Cerebellar cortex (tissue), 1 donor: ENCODE data around the gene TBX4.

Source experiments
- DNase-seq: peaks from one replicate; pipeline ENCODE4 v3.0.0-alpha.2; 2015; ENCODE audit warnings: low spot score

Gene TBX4

GRCh38 chr17:61465550-61466237 is 13.5 kb downstream of the TBX4 start:
- no peak for DNase-seq

GRCh38 chr17:61466246-61466645 is 14.0 kb downstream of the TBX4 start:
- no peak for DNase-seq

GRCh38 chr17:61467416-61468262 is 15.4 kb downstream of the TBX4 start:
- DNase-seq: peak; percentile 53

GRCh38 chr17:61468263-61468907 is 16.2 kb downstream of the TBX4 start:
- DNase-seq: no peak

GRCh38 chr17:61469474-61469873 is 17.3 kb downstream of the TBX4 start:
- DNase-seq: no peak

- no peak for DNase-seq
Observed at GRCh38 chr17:61469949-61470348, 17.7 kb downstream of the TBX4 start.

- DNase-seq: no peak
Observed at GRCh38 chr17:61470530-61471136, 18.4 kb downstream of the TBX4 start.

GRCh38 chr17:61474235-61474927 is 22.2 kb downstream of the TBX4 start:
- no peak for DNase-seq

GRCh38 chr17:61474934-61475333 is 22.7 kb downstream of the TBX4 start:
- no peak for DNase-seq

GRCh38 chr17:61475726-61476125 is 23.5 kb downstream of the TBX4 start:
- DNase-seq: no peak

- no peak for DNase-seq
Observed at GRCh38 chr17:61476476-61477203, 24.4 kb downstream of the TBX4 start.

- no peak for DNase-seq
Observed at GRCh38 chr17:61477204-61477834, 25.1 kb downstream of the TBX4 start.

GRCh38 chr17:61478026-61478789 is 26.0 kb downstream of the TBX4 start:
- DNase-seq: no peak

- no peak for DNase-seq
Observed at GRCh38 chr17:61478790-61479492, 26.7 kb downstream of the TBX4 start.

- no peak for DNase-seq
Observed at GRCh38 chr17:61479493-61480413, 27.5 kb downstream of the TBX4 start.

GRCh38 chr17:61480414-61480807 is 28.2 kb downstream of the TBX4 start:
- no peak for DNase-seq

- DNase-seq: no peak
Observed at GRCh38 chr17:61481421-61481820, 29.2 kb downstream of the TBX4 start.

GRCh38 chr17:61482467-61482866 is 30.2 kb downstream of the TBX4 start:
- DNase-seq: no peak
